Osteoblast (primary cell): ENCODE results near the gene SSTR5. TPM values are rescaled to one million over a fixed set of nuclear protein-coding genes. Genes with fewer than 3 reads are reported as not detected.

Source experiments
- DNase-seq: peaks from one replicate; pipeline ENCODE4 v3.0.0; 2011; ENCODE audit warnings: low spot score, mixed read lengths; ENCODE audit not compliant: insufficient read length; ENCODE audit errors: missing footprints
- H2AFZ ChIP-seq: 2 replicates; pipeline ENCODE4 v1.6.0; 2011; ENCODE audit warnings: mild to moderate bottlenecking, low read length
- H3K27ac ChIP-seq: 2 replicates; pipeline ENCODE4 v1.5.1; 2011; ENCODE audit warnings: mild to moderate bottlenecking, low read depth, low read length, moderate library complexity
- H3K27me3 ChIP-seq: 2 replicates; pipeline ENCODE4 v1.6.0; 2012; ENCODE audit warnings: mild to moderate bottlenecking, control low read depth, inconsistent platforms, low read length, moderate library complexity; ENCODE audit not compliant: insufficient read depth
- H3K36me3 ChIP-seq: 2 replicates; pipeline ENCODE4 v1.5.1; 2011; ENCODE audit warnings: mild to moderate bottlenecking, low read length, control low read depth, moderate library complexity; ENCODE audit not compliant: insufficient read depth
- H3K4me1 ChIP-seq: 2 replicates; pipeline ENCODE4 v1.5.1; 2011; ENCODE audit warnings: mild to moderate bottlenecking, low read length, control low read depth, moderate library complexity; ENCODE audit not compliant: insufficient read depth
- H3K4me2 ChIP-seq: 2 replicates; pipeline ENCODE4 v1.6.0; 2011; ENCODE audit warnings: mild to moderate bottlenecking, low read length; ENCODE audit not compliant: insufficient read depth
- H3K4me3 ChIP-seq: fragments of 200-600 bp; sonication (generic); 3 replicates; pipeline ENCODE4 v1.5.1; 2012; ENCODE audit warnings: mild to moderate bottlenecking, low read length, inconsistent platforms; ENCODE audit not compliant: insufficient read depth
- H3K79me2 ChIP-seq: 2 replicates; pipeline ENCODE4 v1.6.0; 2012; ENCODE audit warnings: mild to moderate bottlenecking, low read length, control low read depth, inconsistent platforms; ENCODE audit not compliant: insufficient read depth
- H3K9me3 ChIP-seq: 2 replicates; pipeline ENCODE4 v1.5.1; 2011; ENCODE audit warnings: low read depth, low read length, control low read depth
- H4K20me1 ChIP-seq: 2 replicates; pipeline ENCODE4 v1.6.0; 2012; ENCODE audit warnings: mild to moderate bottlenecking, low read length, control low read depth; ENCODE audit not compliant: insufficient read depth
- CTCF ChIP-seq: IDR thresholded peaks from 2 replicates; pipeline ENCODE4 v1.5.1; 2011; ENCODE audit warnings: mild to moderate bottlenecking, low read depth, low read length, moderate library complexity; ENCODE audit errors: extremely low read depth
- total RNA-seq: library from RNA; depleted of rRNA; stranded (reverse); fragments of >200 nt; gene quantifications from 2 replicates; pipeline ENCODE4 v1.2.3, GENCODE V29; 2012

The SSTR5 gene
- total RNA-seq, 1 donor = not detected

- Histone ChIP-seq H3K4me2 (no peak overlapping the region), H3K27me3 (peaks cover 14% of the 10 kb centered on the region), H3K36me3 (no peaks in the 10 kb centered on the region), H3K79me2 (no peaks in the 10 kb centered on the region), H3K4me1 (no peaks in the 10 kb centered on the region), H3K9me3 (no peaks in the 10 kb centered on the region), H4K20me1 (peaks cover 3% of the 10 kb centered on the region), H2AFZ (no peak overlapping the region), H3K4me3 (no peak overlapping the region), H3K27ac (no peak overlapping the region)
- no peak for DNase-seq
- no peak for TF ChIP-seq CTCF
Measured at GRCh38 chr16:1101573-1102332, 29.2 kb downstream of the SSTR5 start.

GRCh38 chr16:1102333-1102700 is 29.8 kb downstream of the SSTR5 start:
- Histone ChIP-seq H3K27me3 (peaks cover 8% of the 10 kb centered on the region), H3K4me2 (no peak overlapping the region), H3K9me3 (no peaks in the 10 kb centered on the region), H3K4me3 (no peak overlapping the region), H3K4me1 (no peaks in the 10 kb centered on the region), H3K79me2 (no peaks in the 10 kb centered on the region), H3K27ac (no peak overlapping the region), H4K20me1 (no peaks in the 10 kb centered on the region), H3K36me3 (no peaks in the 10 kb centered on the region), H2AFZ (no peak overlapping the region)
- no peak for DNase-seq
- TF ChIP-seq CTCF = no peak

GRCh38 chr16:1102921-1103635 is 30.5 kb downstream of the SSTR5 start:
- Histone ChIP-seq H3K4me3 (no peak overlapping the region), H3K27ac (no peak overlapping the region), H3K4me2 (no peak overlapping the region), H3K36me3 (no peaks in the 10 kb centered on the region), H3K9me3 (no peaks in the 10 kb centered on the region), H3K79me2 (no peaks in the 10 kb centered on the region), H4K20me1 (no peaks in the 10 kb centered on the region), H2AFZ (no peak overlapping the region), H3K4me1 (no peaks in the 10 kb centered on the region), H3K27me3 (peaks cover 10% of the 10 kb centered on the region)
- peak; percentile 30 for TF ChIP-seq CTCF
- peak; percentile 99 for DNase-seq

GRCh38 chr16:1103636-1103980 is 31.1 kb downstream of the SSTR5 start:
- Histone ChIP-seq H3K9me3 (no peaks in the 10 kb centered on the region), H3K27ac (no peak overlapping the region), H3K4me2 (no peak overlapping the region), H3K4me1 (no peaks in the 10 kb centered on the region), H3K27me3 (peaks cover 12% of the 10 kb centered on the region), H4K20me1 (no peaks in the 10 kb centered on the region), H3K4me3 (no peak overlapping the region), H3K36me3 (no peaks in the 10 kb centered on the region), H3K79me2 (no peaks in the 10 kb centered on the region), H2AFZ (no peak overlapping the region)
- TF ChIP-seq CTCF = no peak
- DNase-seq = no peak
